ENCODE measurements around the gene RGS7.
"Not testable (repeated sequence)": the region's sequence is repeated elsewhere in the genome, so short reads cannot be mapped to it uniquely, and the experiment has no call there.

RGS7 gene

DNA sequence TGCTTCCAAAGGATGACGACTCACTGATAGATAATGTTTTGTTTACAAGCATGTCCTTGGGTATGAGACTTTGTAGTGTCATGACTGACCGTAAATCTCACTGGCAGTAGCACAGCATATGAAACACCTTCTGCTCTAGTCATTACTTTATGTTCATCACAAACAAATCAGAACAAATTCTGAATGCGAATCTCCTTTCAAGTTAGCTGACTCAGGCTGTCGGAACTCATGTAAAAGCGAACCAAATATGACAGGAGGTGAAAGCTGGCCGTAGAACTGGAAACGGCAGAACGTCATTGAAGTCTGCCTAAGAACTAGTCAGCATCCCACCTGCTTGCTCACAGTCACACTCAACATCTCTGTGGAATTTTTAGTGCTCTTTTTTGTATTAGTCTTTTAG lies 143.9 kb downstream of the RGS7 start:
- peak; percentile 5 for DNase-seq (ENCODE audit: low read depth, low spot score)

DNA sequence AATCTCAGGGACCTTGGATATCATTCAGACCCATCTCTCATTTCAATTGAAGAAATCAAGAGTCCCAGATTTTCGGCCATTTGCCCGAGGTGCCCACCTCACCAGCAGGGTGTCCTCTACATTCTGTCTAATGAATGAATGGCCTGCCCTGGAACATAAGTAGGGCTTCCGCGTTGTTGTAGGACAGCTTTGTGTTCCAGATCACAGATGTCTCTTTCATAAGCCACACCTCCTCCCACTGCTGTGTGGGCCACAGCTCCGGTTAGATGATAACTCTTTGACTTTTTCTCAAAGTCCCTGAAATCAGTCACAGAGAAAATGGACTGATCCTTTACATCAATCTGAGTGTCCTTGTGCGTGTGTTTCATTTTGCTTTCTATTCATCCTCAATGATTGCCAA lies 144.4 kb downstream of the RGS7 start:
- no peak for DNase-seq (ENCODE audit: low read depth, low spot score)

DNA sequence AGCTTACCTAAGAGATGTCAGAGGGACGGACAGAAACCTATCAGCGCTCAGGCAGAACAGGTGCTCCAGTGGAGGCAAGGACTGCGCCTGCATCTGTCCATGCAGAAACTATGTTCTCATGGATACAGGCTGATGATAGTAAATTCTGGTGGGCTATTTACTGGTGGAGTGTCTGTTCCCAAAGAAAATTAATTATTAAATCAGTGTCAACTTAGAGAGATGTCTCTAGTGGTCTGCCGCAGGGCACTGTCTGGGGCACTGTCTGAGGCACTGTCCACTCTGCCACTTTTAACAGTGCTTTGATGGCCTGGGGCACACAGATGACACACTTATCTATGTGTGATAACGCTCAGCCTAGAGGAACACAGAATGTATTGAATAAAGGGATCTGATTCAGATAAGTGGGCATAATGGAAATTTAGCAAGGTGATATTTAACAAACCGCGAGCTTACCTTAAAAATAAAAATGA lies 148.1 kb downstream of the RGS7 start:
- no peak for DNase-seq (ENCODE audit: low read depth, low spot score)

DNA sequence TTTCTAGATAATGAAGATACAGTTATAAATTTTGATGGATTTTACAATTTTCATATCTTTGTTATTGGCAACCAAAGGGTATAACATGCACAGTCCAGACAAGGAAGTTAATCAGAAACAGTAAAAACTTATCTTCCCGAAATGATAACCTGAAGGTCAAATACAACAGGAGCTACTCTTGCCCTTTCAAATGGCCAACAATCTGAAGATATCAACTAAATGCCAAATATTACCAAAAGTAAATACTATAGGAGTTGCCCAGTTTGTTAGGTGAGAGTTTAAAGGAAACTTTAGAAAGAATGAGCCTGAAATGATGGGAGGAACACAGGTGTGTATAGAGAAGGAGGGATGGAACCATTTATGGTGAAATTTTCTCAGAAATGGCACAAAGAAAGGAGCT lies 153.2 kb downstream of the RGS7 start:
- no peak for DNase-seq (ENCODE audit: low read depth, low spot score)

DNA sequence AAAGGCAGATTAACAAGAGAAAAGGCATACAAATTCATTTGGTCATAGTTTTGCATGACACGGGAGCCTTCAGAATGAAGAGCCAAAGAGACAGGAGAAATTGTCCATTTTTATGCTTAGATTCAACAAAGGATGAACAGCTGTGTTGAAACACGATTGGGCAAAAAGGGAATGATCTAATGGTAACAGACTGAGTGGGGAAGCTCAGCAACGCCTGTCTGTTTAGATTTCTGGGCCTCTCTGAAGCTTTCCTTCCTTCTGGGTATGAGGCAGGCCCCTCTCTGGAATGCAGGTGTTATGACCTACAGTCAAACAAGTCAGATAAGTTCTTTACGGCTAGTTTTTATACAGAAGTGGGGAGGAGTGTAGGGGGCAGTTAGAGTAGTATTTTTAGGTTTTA lies 154.6 kb downstream of the RGS7 start:
- DNase-seq (ENCODE audit: low read depth, low spot score), result no peak

DNA sequence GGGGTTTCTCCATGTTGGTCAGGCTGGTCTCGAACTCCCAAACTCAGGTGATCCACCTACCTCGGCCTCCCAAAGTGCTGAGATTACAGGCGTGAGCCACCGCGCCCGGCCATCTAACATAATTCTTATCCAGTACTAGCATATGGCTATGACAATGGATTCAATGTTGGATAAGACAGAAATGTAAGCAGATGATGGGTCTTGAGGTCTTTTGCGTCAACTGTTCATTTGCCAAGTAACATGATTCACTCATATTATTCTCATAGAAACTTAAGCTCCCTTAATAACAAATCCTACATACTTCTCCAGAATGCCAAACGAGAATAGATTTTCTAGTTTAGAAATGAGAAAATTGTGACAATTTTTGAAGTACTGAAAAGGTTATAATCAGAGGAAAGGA lies 170.3 kb downstream of the RGS7 start:
- no peak for DNase-seq (ENCODE audit: low read depth, low spot score)

DNA sequence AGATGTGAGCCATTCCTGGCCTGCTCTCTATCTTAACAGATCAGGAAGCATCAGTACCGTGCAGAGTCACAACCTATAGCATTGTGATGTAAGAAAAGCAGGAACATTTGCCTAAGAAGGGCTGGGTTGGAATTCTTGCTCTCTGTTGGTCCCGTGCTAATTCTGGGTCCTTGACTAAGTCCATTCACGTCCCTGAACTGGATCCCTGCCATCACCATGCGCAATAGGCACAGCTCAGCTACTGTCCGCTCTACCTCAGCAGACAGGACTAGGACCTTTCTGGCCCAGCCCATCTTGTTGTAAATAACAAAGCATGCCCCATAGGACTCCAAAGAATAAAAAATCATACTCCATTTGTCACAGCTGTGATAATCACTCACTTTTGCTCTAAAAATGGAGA lies 175.0 kb downstream of the RGS7 start:
- no peak for DNase-seq (ENCODE audit: low read depth, low spot score)

DNA sequence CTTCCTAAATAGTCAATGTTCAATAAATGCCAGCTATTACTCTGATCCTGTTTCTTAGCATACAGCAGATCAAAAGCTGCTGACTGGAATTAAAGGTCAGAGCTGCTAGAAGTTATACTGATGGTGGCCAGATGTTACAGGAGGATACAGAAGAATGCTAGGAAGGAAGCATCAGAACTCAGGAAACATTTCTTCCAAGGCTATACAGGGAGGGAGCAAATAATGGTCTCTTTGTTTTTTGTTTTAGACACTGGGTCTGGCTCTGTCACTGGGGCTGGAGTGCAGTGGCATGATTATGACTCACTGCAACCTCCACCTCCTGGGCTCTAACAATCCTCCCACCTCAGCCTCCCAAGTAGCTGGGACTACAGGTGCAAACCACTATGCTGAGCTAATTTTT lies 175.5 kb downstream of the RGS7 start:
- DNase-seq (ENCODE audit: low read depth, low spot score), result no peak

DNA sequence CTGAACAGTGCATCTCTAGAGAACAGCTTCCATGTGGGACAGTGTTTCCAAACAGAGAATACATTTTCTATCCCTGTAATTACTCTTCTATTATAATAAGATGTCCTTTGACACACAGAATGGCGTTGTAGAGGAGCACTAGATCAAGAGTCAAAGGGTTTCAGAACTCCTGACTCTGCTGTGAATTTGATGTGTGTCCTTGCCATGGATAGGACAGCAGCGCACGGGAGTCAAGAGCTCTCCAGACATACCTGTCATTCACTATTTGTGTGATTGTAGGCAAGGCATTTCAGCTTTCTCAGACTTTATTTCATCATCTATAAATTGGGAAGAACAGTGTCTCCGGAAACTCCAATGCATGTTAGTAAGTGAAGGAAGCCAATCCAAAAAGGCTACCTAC lies 176.4 kb downstream of the RGS7 start:
- DNase-seq (ENCODE audit: low read depth, low spot score), result no peak

DNA sequence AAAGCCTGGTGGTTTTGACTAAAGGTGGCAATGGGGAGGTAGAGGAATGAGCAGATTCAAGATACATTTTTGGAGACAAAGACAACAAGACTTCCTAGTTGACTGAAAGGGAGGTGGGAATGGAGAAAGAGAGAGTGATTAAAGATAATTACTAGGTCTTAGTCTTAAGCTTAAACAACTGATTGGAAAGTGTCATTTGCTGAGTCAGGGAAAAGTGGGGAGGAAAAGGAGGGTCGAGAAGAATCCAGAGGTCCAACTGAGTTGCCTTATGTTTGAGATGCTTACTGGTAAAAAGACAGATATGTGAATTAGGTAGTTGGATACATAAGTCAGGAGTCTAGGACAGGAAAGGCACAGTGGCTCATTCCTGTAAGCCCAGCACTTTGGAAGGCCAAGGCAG lies 179.3 kb downstream of the RGS7 start:
- DNase-seq (ENCODE audit: low read depth, low spot score), result no peak

DNA sequence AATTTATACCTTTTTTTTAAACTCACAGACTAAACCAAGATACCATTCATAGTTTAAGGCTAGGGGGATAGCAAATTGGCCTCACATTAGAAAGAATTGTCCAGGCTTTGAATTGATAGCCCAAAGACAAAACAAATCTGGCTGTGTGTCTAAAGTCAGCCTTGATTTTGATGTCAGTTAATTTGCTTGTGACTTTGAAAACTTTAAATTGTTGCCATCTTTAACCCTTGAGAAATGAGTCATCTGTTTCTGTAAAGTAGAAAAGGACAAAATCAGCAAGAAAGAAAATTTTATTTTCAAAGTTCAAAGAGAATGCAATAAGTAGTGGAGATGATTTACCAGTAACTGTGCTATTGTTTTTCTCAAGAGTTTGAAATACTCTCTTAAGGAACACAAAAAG lies 184.5 kb downstream of the RGS7 start:
- peak; percentile 18 for DNase-seq (ENCODE audit: low read depth, low spot score)

DNA sequence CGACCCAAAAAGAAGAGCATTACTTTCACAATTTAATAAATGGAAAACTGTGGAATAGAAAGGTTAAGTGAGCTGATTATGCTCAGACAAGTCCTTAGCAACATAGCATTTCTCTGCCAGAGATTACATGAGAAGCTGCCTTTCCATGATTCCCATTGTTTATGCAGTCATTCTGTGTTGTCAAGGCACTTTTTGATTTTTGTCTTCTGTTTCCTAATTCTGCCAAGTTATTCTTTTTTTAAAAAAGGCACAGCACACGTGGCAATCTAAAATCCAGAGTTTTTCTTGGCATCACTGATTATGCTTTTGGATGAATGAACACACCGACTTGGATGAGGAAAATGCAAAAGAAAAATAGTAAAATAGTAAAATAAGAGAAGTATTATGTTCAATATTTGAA lies 185.0 kb downstream of the RGS7 start:
- DNase-seq (ENCODE audit: low read depth, low spot score), result peak; percentile 3

DNA sequence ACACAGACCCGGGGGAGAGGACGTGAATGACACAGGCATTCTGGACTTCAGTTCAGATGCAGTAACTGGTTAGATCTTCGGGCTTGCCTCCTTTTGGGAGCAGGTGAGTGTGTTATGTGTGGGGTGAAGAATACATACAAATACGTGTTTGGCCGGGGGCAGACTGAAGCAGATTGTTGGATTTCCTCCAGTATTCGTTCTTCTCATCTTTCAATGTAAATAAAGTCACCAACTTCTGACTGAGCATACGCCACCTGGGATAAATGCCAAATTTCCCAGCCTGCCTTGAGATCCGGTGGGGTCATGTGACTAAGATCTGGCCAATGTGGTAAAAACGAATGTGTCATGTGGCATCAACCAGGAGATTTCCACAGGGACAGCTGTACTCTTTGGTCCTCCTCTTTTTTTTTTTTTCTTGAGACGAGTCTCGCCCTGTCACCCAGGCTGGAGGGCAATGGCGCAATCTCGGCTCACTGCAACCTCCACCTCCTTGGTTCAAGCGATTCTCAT lies 189.8 kb downstream of the RGS7 start:
- no peak for DNase-seq (ENCODE audit: low read depth, low spot score)

DNA sequence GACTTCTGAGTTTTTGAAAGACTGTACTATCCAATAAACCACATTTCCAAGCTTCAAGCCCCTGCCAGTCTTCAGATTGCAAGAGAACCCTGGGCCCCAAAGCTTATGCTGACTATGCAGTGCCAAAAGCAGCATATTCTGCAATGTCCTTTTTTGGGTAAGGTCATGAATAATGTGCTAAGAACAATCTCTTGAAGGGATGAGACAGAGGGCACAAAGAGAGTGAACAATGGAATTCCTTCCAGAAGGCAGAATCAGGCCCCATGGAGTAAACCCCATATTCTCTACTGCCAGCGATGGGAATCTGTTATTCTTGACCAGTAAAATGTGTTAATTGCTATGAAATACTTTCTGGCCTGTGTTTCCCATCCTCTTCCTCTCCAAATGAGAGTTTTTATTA lies 190.4 kb downstream of the RGS7 start:
- DNase-seq (ENCODE audit: low read depth, low spot score), result no peak

DNA sequence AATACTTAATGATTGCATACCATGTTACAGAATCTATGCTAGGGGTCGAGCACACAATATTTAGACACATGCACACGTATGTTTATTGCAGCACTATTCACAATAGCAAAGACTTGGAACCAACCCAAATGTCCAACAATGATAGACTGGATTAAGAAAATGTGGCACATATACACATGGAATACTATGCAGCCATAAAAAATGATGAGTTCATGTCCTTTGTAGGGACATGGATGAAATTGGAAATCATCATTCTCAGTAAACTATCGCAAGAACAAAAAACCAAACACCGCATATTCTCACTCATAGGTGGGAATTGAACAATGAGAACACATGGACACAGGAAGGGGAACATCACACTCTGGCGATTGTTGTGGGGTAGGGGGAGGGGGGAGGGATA lies 191.7 kb downstream of the RGS7 start:
- DNase-seq (ENCODE audit: low read depth, low spot score), result not testable (repeated sequence)

DNA sequence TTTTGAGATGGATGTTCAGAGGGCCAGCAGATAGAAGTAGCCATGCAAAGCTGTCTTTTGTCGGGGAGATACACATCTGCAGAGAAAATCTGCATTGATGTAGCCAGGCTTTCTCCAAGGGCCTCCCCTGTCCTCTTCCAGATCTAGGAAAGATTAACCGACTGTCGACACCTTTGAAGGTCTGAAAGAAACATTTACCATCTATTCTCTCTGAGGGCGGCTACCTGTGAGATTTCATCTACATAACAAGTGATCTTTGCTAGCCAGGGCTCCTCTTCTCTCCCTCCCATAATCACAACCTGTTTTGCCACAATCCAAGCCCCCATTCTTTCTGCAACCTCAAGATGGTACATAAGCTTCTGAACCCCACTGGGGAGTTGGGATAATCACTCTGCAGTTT lies 193.6 kb downstream of the RGS7 start:
- no peak for DNase-seq (ENCODE audit: low read depth, low spot score)

DNA sequence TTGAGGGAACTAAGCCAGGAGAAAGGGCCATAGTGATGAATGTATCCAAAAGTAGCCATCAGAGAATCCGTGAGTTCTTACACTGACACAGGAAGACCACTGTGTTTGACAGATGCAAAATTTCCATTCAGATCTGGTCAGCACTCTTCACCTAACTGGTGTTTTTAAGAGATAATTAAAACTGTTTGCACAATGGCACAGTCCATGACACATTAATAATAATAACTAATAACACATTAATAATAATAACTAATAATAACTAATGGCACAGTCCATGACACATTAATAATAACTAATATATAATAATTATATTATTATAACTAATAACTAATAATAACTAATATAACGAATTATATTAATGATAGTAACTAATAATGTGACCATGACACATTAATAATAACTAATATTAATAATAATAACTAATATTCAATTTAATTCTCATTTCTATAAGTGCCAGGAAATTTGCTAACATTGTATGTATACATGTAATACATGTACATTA lies 195.8 kb downstream of the RGS7 start:
- DNase-seq (ENCODE audit: low read depth, low spot score), result no peak

DNA sequence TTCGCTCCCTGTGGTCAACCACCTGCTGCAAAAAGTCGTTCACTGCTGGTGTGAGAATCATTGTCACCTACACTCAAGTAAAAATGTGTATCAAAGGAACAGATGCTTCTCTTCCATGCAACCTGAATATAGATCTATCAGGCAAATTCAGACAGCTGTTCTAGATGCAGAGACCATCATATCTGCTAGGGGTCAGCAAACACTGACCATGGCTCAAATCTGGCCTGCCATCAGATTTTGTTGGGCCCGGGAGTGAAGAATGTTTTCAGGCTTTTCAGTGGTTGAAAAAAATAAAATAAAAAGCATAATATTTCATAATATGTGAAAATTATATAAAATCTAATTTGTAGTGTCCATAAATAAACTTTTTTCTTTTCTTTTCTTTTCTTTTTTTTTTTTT lies 199.6 kb downstream of the RGS7 start:
- no peak for DNase-seq (ENCODE audit: low read depth, low spot score)

DNA sequence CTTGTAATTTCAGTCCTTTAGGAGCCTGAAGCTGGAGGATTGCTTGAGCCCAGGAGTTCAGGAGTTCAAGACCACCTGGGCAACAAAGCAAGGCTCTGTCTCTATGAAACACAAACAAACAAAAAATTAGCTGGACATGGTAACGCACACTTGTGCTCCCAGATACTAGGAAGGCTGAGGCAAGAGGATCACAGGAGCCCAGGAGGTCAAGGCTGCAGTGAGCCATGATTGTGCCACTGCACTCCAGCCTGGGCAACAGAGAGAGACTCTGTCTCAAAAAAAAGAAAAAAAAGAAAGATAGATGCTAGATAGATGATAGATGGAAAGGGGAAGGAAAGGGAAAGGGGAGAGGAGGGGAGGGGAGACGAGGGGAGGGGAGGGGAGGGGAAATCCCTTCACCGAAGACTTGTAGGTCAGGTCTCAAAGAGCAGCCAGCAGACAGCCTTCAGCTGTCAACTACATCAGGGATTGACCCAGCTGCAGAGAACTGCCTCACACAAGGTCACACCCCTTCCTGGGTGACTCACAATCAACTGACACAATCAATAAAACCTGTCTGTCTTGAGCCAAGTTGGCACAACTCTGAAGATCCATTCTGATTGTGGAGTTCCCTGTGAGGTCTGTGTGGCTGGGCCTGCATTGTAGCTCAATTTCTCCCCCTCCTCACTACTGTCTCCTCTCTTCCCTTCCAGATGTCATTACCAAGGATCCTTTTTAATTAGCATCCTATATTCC lies 200.6 kb downstream of the RGS7 start:
- peak; percentile 11 for DNase-seq (ENCODE audit: low read depth, low spot score)

DNA sequence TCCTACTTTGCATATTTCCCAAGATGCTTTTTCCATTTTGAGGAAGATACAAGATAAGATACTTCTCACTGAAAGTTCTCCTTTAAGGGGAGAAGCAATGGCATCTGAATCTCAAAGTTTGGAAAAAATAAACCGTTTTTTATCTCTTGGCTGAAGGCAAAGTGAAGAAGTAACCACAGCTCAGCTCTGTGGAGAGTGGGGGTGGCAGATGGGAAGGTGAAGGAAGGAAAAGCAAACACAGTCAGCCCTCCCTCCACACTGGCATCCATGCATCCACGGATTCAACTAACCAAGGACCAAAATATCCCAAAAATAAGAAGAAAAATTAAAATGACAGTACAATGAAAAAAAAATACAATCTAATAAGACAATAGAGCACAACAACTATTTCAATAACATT lies 211.1 kb downstream of the RGS7 start:
- DNase-seq (ENCODE audit: low read depth, low spot score), result no peak

DNA sequence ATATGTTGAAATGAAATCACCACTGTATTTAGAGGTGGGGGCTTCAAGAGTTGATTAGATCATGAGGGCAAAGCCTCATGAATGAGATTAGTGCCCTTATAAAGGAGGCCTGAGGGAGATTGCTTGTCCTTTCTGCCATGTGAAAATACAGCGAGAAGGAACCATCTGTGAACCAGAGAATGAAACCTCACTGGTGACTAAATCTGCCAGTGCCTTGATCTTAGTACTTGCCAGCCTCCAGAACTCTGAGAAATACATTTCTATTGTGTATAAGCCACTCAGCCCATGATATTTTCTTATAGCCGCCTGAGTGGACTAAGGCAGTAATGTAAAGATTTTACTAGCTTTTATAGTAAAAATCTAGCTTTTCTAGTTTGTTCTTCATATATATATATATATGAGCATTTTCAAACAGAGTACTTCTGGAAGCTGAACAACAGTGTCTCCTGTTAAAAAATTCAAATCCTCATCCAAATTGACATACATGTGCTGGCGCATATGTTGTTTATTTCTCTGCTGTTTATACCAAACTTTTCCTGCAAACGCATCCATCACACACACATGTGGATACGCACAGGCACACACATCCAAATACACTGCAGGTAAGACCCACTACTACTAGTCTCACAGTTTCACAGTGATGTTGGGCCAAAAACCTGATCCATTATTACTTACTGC lies 213.1 kb downstream of the RGS7 start:
- DNase-seq (ENCODE audit: low read depth, low spot score), result no peak

DNA sequence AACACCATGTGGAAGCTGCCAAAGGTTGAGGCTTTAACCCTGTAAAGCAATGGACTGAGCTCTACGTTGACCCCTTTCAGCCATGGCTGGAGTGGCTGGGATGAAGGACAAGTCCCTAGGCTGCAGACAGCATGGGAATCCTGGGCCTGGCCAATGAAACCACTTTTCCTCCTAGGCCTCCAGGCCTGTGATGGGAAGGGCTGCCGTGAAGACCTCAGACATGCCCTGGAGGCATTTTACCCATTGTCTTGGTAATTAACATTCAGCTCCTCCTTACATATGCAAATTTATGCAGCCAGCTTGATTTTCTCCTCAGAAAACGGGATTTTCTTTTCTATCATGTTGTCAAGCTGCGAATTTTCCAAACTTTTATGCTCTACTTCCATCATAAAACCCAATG lies 214.5 kb downstream of the RGS7 start:
- DNase-seq (ENCODE audit: low read depth, low spot score), result no peak

DNA sequence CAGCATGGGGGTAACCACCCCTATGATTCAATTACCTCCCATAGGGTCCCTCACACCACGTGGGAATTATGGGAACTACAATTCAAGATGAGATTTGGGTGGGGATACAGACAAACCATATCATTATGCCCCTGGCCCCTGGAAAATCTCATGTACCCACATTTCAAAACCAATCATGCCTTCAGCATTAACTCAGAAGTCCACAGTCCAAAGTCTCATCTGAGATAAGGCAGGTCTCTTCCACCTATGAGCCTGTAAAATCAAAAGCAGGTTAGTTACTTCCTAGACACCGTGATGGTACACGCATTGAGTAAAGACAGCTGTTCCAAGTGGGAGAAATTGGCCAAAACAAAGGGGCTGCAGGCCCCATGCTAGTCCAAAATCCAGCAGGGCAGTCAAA lies 215.4 kb downstream of the RGS7 start:
- not testable (repeated sequence) for DNase-seq (ENCODE audit: low read depth, low spot score)

All from astrocyte of the hippocampus (primary cell).